Thyroid gland (tissue), 4 donors: ENCODE results near the gene TAAR9. TPM values are rescaled to one million over a fixed set of nuclear protein-coding genes. Genes with fewer than 3 reads are reported as not detected.

Experiments used
- DNase-seq, 2 donors: peaks; one replicate each; pipeline ENCODE4 v3.0.0-alpha.2; 2019
- H3K27ac ChIP-seq, 3 donors: fragments of 200-600 bp; sonication (generic); 1 replicate in 2 of 3; 2 replicates in 1 of 3; pipeline ENCODE4 v1.5.1; 2016 to 2019; ENCODE audit warnings: mild to moderate bottlenecking in 1 of 3, moderate library complexity in 1 of 3
- H3K27me3 ChIP-seq: fragments of 200-600 bp; sonication (generic); one replicate; pipeline ENCODE4 v1.5.1; 2019
- H3K36me3 ChIP-seq, 2 donors: fragments of 200-600 bp; sonication (generic); one replicate each; pipeline ENCODE4 v1.5.1; 2016 to 2019
- H3K4me1 ChIP-seq, 2 donors: fragments of 200-600 bp; sonication (generic); one replicate each; pipeline ENCODE4 v1.5.1; 2017 to 2019
- H3K4me3 ChIP-seq, 3 donors: fragments of 200-600 bp; sonication (generic); replicated peaks in 1 of 3; 1 replicate in 2 of 3; 2 replicates in 1 of 3; pipeline ENCODE4 v1.5.1; 2016; ENCODE audit warnings: mild to moderate bottlenecking in 1 of 3
- H3K9me3 ChIP-seq: fragments of 200-600 bp; sonication (generic); one replicate; pipeline ENCODE4 v1.5.1; 2017
- CTCF ChIP-seq, 6 experiments: fragments of 200-600 bp in 3 of 6; fragments of 450-650 bp in 3 of 6; sonication (generic) in 3 of 6; IDR thresholded peaks; one replicate each; pipeline ENCODE4 v1.5.1; 2016 to 2019; ENCODE audit warnings: antibody characterized with exemption in 6 of 6, mild to moderate bottlenecking in 2 of 6, inconsistent platforms in 1 of 6, moderate library complexity in 1 of 6
- POLR2A ChIP-seq, 2 donors: fragments of 450-650 bp; IDR thresholded peaks; one replicate each; pipeline ENCODE4 v1.6.1; 2017; ENCODE audit warnings: antibody characterized with exemption in 2 of 2, mild to moderate bottlenecking in 2 of 2, moderate library complexity in 1 of 2
- WGBS, 2 donors: methylation state at CpG; one replicate each; pipeline ENCODE4 v1.1.5; 2017; 5-methylcytosine and 5-hydroxymethylcytosine counted together
- intact Hi-C: fragments of 100-400 bp; cut with DNase I; formaldehyde crosslinking; loops from one replicate; pipeline ENCODE4 v1.15.1; 2023
- total RNA-seq, 4 donors: library from RNA; depleted of rRNA; stranded (reverse); fragments of >200 nt; gene quantifications; one replicate each; pipeline ENCODE4 v1.2.3, GENCODE V29; 2016

The TAAR9 gene
- total RNA-seq, 4 donors from 2014 or later: not detected

- no peak overlapping the region for H3K4me3 ChIP-seq
- no peaks in the 10 kb centered on the region for H3K27me3 ChIP-seq
- H3K4me1 ChIP-seq: peaks cover 3 to 25% of the 10 kb centered on the region in 2 donors
- intact Hi-C loops: no loop called here
- H3K27ac ChIP-seq: no peak overlapping the region
- peaks cover 0 to 10% of the 10 kb centered on the region in 2 donors for H3K36me3 ChIP-seq
- no peak for DNase-seq
- TF ChIP-seq POLR2A (IDR thresholded peaks at IDR 0.05) (no peak), CTCF (IDR thresholded peaks at IDR 0.05) (no peak)
- H3K9me3 ChIP-seq: no peaks in the 10 kb centered on the region
- WGBS, 2 donors: 71 to 73% methylated on average over 4 of the region's 4 CpGs
Measured at GRCh38 chr6:132499757-132500156, 38.3 kb upstream of the TAAR9 start.

- Histone ChIP-seq H3K4me1 (peaks cover 3 to 27% of the 10 kb centered on the region in 2 donors), H3K36me3 (peaks cover 0 to 10% of the 10 kb centered on the region in 2 donors), H3K4me3 (no peak overlapping the region), H3K27ac (no peak overlapping the region), H3K9me3 (no peaks in the 10 kb centered on the region), H3K27me3 (no peaks in the 10 kb centered on the region)
- TF ChIP-seq CTCF (IDR thresholded peaks at IDR 0.05) (no peak), POLR2A (IDR thresholded peaks at IDR 0.05) (no peak)
- peak in 1 of 2 donors; percentile 11 for DNase-seq
- 80 to 85% methylated on average over 5 of the region's 5 CpGs for WGBS, 2 donors
- intact Hi-C loops: no loop called here
Measured at GRCh38 chr6:132504757-132505156, 33.3 kb upstream of the TAAR9 start.

- Histone ChIP-seq H3K27me3 (no peaks in the 10 kb centered on the region), H3K27ac (no peak overlapping the region), H3K9me3 (no peaks in the 10 kb centered on the region), H3K36me3 (peaks cover 0 to 10% of the 10 kb centered on the region in 2 donors), H3K4me1 (peaks cover 3 to 30% of the 10 kb centered on the region in 2 donors), H3K4me3 (no peak overlapping the region)
- no peak for DNase-seq
- WGBS, 2 donors: 81 to 100% methylated on average over 1 of the region's 1 CpG
- TF ChIP-seq POLR2A (IDR thresholded peaks at IDR 0.05) (no peak), CTCF (IDR thresholded peaks at IDR 0.05) (no peak)
- intact Hi-C loops: no loop called here
Measured at GRCh38 chr6:132505158-132505557, 32.9 kb upstream of the TAAR9 start.

GRCh38 chr6:132506461-132506860 lies 31.6 kb upstream of the TAAR9 start:
- Histone ChIP-seq H3K9me3 (no peaks in the 10 kb centered on the region), H3K27ac (no peak overlapping the region), H3K4me3 (no peak overlapping the region), H3K36me3 (peaks cover 0 to 10% of the 10 kb centered on the region in 2 donors), H3K27me3 (no peaks in the 10 kb centered on the region), H3K4me1 (peaks cover 14 to 43% of the 10 kb centered on the region in 2 donors)
- TF ChIP-seq CTCF (IDR thresholded peaks at IDR 0.05) (no peak), POLR2A (IDR thresholded peaks at IDR 0.05) (no peak)
- intact Hi-C loops: no loop called here
- 80 to 84% methylated on average over 2 of the region's 2 CpGs for WGBS, 2 donors
- no peak for DNase-seq

- no peak for TF ChIP-seq POLR2A (IDR thresholded peaks at IDR 0.05)
- intact Hi-C loops: no loop called here
- Histone ChIP-seq H3K27me3 (no peaks in the 10 kb centered on the region), H3K4me3 (no peak overlapping the region), H3K27ac (no peak overlapping the region), H3K9me3 (no peaks in the 10 kb centered on the region), H3K4me1 (peaks cover 20 to 44% of the 10 kb centered on the region in 2 donors), H3K36me3 (peaks cover 0 to 6% of the 10 kb centered on the region in 2 donors)
- 96 to 98% methylated on average over 5 of the region's 5 CpGs for WGBS, 2 donors
- DNase-seq: no peak
Measured at GRCh38 chr6:132506869-132507808, 30.9 kb upstream of the TAAR9 start.
